Bronchial epithelial cell (primary cell): ENCODE data around the gene HSPA4L. TPM values are rescaled to one million over a fixed set of nuclear protein-coding genes. Genes with fewer than 3 reads are reported as not detected.

Experiments used
- DNase-seq: peaks from one replicate; pipeline ENCODE4 v3.0.0-alpha.2; 2010; ENCODE audit warnings: low read depth
- FAIRE-seq: peaks from 2 replicates; lab custom pipeline; 2011; peaks lifted over from hg19 to GRCh38; lab: Jason Lieb, UNC
- H3K27me3 ChIP-seq: 2 replicates; pipeline ENCODE4 v1.5.1; 2011; ENCODE audit warnings: low read length; ENCODE audit not compliant: control insufficient read depth, insufficient read depth
- H3K36me3 ChIP-seq: 2 replicates; pipeline ENCODE4 v1.5.1; 2011; ENCODE audit warnings: low read length; ENCODE audit not compliant: control insufficient read depth, insufficient read depth
- H3K4me3 ChIP-seq: 2 replicates; pipeline ENCODE4 v1.5.1; 2011; ENCODE audit warnings: mild to moderate bottlenecking, low read depth, low read length, control low read depth
- CTCF ChIP-seq: IDR thresholded peaks from 2 replicates; pipeline ENCODE4 v1.5.1; 2011; ENCODE audit warnings: mild to moderate bottlenecking, moderate library complexity, low read length, control low read depth, inconsistent platforms; ENCODE audit not compliant: insufficient read depth, severe bottlenecking
- total RNA-seq: library from RNA; depleted of rRNA; stranded (reverse); fragments of >200 nt; gene quantifications from 2 replicates; pipeline ENCODE4 v1.2.1, GENCODE V29; 2014

Gene HSPA4L
- total RNA-seq, 1 donor from 2014 or later: 12.4 TPM

- FAIRE-seq (no peak), DNase-seq (peak; percentile 79)
- TF ChIP-seq CTCF: no peak
- Histone ChIP-seq H3K27me3 (no peaks in the 10 kb centered on the region), H3K4me3 (no peak overlapping the region), H3K36me3 (no peaks in the 10 kb centered on the region)
Measured at GRCh38 chr4:127870688-127871087, 88.6 kb downstream of the HSPA4L start.

- no peak for FAIRE-seq
- TF ChIP-seq CTCF: no peak
- H3K4me3 ChIP-seq: no peak overlapping the region
- DNase-seq: no peak
- H3K27me3 ChIP-seq: no peaks in the 10 kb centered on the region
- H3K36me3 ChIP-seq: no peaks in the 10 kb centered on the region
Measured at GRCh38 chr4:127875791-127876190, 93.7 kb downstream of the HSPA4L start.

- DNase-seq: peak; percentile 90
- H3K4me3 ChIP-seq: peak within 1 kb of the TSS; percentile 93
- no peak for TF ChIP-seq CTCF
- H3K27me3 ChIP-seq: no peaks in the 10 kb centered on the region
- H3K36me3 ChIP-seq: no peaks in the 10 kb centered on the region
- FAIRE-seq: no peak
Measured at GRCh38 chr4:127880763-127881562, 98.8 kb downstream of the HSPA4L start, which contains the start of gene PLK4. PLK4 (plus strand) TSS chr4:127880893; CDS start chr4:127881135, 242 bp downstream.

- Histone ChIP-seq H3K36me3 (no peaks in the 10 kb centered on the region), H3K4me3 (peak overlapping the region; percentile 93), H3K27me3 (no peaks in the 10 kb centered on the region)
- FAIRE-seq (no peak), DNase-seq (no peak)
- TF ChIP-seq CTCF: peak; percentile 30
Measured at GRCh38 chr4:127881563-127881864, 99.4 kb downstream of the HSPA4L start.

GRCh38 chr4:127888559-127888958, 106.4 kb downstream of the HSPA4L start:
- no peak for FAIRE-seq
- H3K36me3 ChIP-seq: no peaks in the 10 kb centered on the region
- H3K4me3 ChIP-seq: no peak overlapping the region
- H3K27me3 ChIP-seq: no peaks in the 10 kb centered on the region
- DNase-seq: no peak
- no peak for TF ChIP-seq CTCF

- H3K36me3 ChIP-seq: peaks cover 1% of the 10 kb centered on the region
- no peak overlapping the region for H3K4me3 ChIP-seq
- TF ChIP-seq CTCF: no peak
- no peaks in the 10 kb centered on the region for H3K27me3 ChIP-seq
- FAIRE-seq (no peak), DNase-seq (no peak)
Measured at GRCh38 chr4:127889903-127890302, 107.8 kb downstream of the HSPA4L start.
